HG03280 (cell line): ENCODE measurements around the gene BCO1.
"Not testable (repeated sequence)": the region's sequence is repeated elsewhere in the genome, so short reads cannot be mapped to it uniquely, and the experiment has no call there.

Experiments
- ATAC-seq: cut with Tn5 transposase; IDR thresholded peaks from one replicate; pipeline ENCODE4 v1.9.1; 2021; ENCODE audit warnings: mild to moderate bottlenecking, moderate library complexity; ENCODE audit not compliant: unreplicated experiment

Gene BCO1

GRCh38 chr16:81238296-81239011 lies at the start of gene BCO1:
Gene BCO1, plus strand, starts transcription at chr16:81238689. Its CDS starts 220 bp downstream, at chr16:81238909.
- no peak for ATAC-seq

GRCh38 chr16:81189100-81189664 lies 49.3 kb upstream of the BCO1 start:
- ATAC-seq = no peak

- no peak for ATAC-seq
Measured at GRCh38 chr16:81190667-81191066, 47.8 kb upstream of the BCO1 start.

GRCh38 chr16:81195885-81196534 lies 42.5 kb upstream of the BCO1 start:
- no peak for ATAC-seq

- no peak for ATAC-seq
Measured at GRCh38 chr16:81198635-81199034, 39.9 kb upstream of the BCO1 start.

GRCh38 chr16:81201267-81201666 lies 37.2 kb upstream of the BCO1 start:
- ATAC-seq = no peak

- ATAC-seq = no peak
Measured at GRCh38 chr16:81204798-81205680, 33.5 kb upstream of the BCO1 start.

- no peak for ATAC-seq
Measured at GRCh38 chr16:81207076-81207475, 31.4 kb upstream of the BCO1 start.

- ATAC-seq = no peak
Measured at GRCh38 chr16:81210807-81211206, 27.7 kb upstream of the BCO1 start.

GRCh38 chr16:81212830-81213465 lies 25.5 kb upstream of the BCO1 start:
- no peak for ATAC-seq

GRCh38 chr16:81214745-81215166 lies 23.7 kb upstream of the BCO1 start:
- ATAC-seq = no peak

GRCh38 chr16:81216114-81216513 lies 22.4 kb upstream of the BCO1 start:
- ATAC-seq = no peak

GRCh38 chr16:81216706-81217105 lies 21.8 kb upstream of the BCO1 start:
- no peak for ATAC-seq

- no peak for ATAC-seq
Measured at GRCh38 chr16:81219151-81219550, 19.3 kb upstream of the BCO1 start.

GRCh38 chr16:81220349-81220748 lies 18.1 kb upstream of the BCO1 start:
- no peak for ATAC-seq

- no peak for ATAC-seq
Measured at GRCh38 chr16:81221731-81222130, 16.8 kb upstream of the BCO1 start.

GRCh38 chr16:81224824-81225223 lies 13.7 kb upstream of the BCO1 start:
- no peak for ATAC-seq

GRCh38 chr16:81225697-81226096 lies 12.8 kb upstream of the BCO1 start:
- not testable (repeated sequence) for ATAC-seq

- no peak for ATAC-seq
Measured at GRCh38 chr16:81227785-81228184, 10.7 kb upstream of the BCO1 start.

GRCh38 chr16:81229811-81230210 lies 8.7 kb upstream of the BCO1 start:
- no peak for ATAC-seq

GRCh38 chr16:81231014-81231413 lies 7.5 kb upstream of the BCO1 start:
- no peak for ATAC-seq
